Uterus (tissue), 2 donors: ENCODE measurements around the gene NR3C2.

ENCODE experiments used
- POLR2A ChIP-seq, 2 donors: fragments of 450-650 bp; IDR thresholded peaks; one replicate each; pipeline ENCODE4 v1.6.1; 2016; ENCODE audit warnings: antibody characterized with exemption in 2 of 2, mild to moderate bottlenecking in 1 of 2, moderate library complexity in 1 of 2
- TF ChIP-seq, protein P1 (sequence below), 4 experiments: fragments of 200-600 bp in 2 of 4; fragments of 450-650 bp in 2 of 4; sonication (generic) in 2 of 4; IDR thresholded peaks; one replicate each; pipeline ENCODE4 v1.5.1; 2016 to 2019; ENCODE audit warnings: antibody characterized with exemption in 4 of 4, mild to moderate bottlenecking in 2 of 4, moderate library complexity in 1 of 4

GRCh38 chr4:148192526-148192925 is 249.7 kb downstream of the NR3C2 start:
- TF ChIP-seq, protein P1, sequence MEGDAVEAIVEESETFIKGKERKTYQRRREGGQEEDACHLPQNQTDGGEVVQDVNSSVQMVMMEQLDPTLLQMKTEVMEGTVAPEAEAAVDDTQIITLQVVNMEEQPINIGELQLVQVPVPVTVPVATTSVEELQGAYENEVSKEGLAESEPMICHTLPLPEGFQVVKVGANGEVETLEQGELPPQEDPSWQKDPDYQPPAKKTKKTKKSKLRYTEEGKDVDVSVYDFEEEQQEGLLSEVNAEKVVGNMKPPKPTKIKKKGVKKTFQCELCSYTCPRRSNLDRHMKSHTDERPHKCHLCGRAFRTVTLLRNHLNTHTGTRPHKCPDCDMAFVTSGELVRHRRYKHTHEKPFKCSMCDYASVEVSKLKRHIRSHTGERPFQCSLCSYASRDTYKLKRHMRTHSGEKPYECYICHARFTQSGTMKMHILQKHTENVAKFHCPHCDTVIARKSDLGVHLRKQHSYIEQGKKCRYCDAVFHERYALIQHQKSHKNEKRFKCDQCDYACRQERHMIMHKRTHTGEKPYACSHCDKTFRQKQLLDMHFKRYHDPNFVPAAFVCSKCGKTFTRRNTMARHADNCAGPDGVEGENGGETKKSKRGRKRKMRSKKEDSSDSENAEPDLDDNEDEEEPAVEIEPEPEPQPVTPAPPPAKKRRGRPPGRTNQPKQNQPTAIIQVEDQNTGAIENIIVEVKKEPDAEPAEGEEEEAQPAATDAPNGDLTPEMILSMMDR (IDR thresholded peaks at IDR 0.05) = no peak
- no peak for TF ChIP-seq POLR2A (IDR thresholded peaks at IDR 0.05)
